Right hindlimb (tissue), 1 donor: ENCODE results near the gene GDNF.

Experiments
- DNase-seq: peaks from one replicate; pipeline ENCODE4 v3.0.0-alpha.2; 2018

GDNF gene

GRCh38 chr5:37777432-37778130, 62.3 kb downstream of the GDNF start:
- no peak for DNase-seq

GRCh38 chr5:37776826-37777225, 63.0 kb downstream of the GDNF start:
- no peak for DNase-seq

- DNase-seq = no peak
Observed at GRCh38 chr5:37774912-37775483, 64.8 kb downstream of the GDNF start.

- DNase-seq = no peak
Observed at GRCh38 chr5:37773809-37774208, 66.0 kb downstream of the GDNF start.

GRCh38 chr5:37772255-37772654, 67.6 kb downstream of the GDNF start:
- no peak for DNase-seq

- DNase-seq = no peak
Observed at GRCh38 chr5:37771731-37772130, 68.1 kb downstream of the GDNF start.

- DNase-seq = no peak
Observed at GRCh38 chr5:37771203-37771611, 68.6 kb downstream of the GDNF start.

GRCh38 chr5:37770786-37771185, 69.1 kb downstream of the GDNF start:
- no peak for DNase-seq

GRCh38 chr5:37769840-37770239, 70.0 kb downstream of the GDNF start:
- DNase-seq = no peak

- no peak for DNase-seq
Observed at GRCh38 chr5:37769108-37769507, 70.7 kb downstream of the GDNF start.

- DNase-seq = no peak
Observed at GRCh38 chr5:37768371-37768770, 71.5 kb downstream of the GDNF start.

GRCh38 chr5:37767961-37768360, 71.9 kb downstream of the GDNF start:
- DNase-seq = no peak

- no peak for DNase-seq
Observed at GRCh38 chr5:37767251-37767650, 72.6 kb downstream of the GDNF start.
